GM19438 (cell line): ENCODE results near the gene PIGS.

Experiments
- ATAC-seq: cut with Tn5 transposase; IDR thresholded peaks from one replicate; pipeline ENCODE4 v1.9.1; 2021; ENCODE audit warnings: low read depth; ENCODE audit not compliant: unreplicated experiment

Gene PIGS

GRCh38 chr17:28511858-28512461 is 59.4 kb downstream of the PIGS start:
- no peak for ATAC-seq

- no peak for ATAC-seq
These were observed 61.5 kb downstream of the PIGS start for GRCh38 chr17:28509789-28510188.

- ATAC-seq, result no peak
These were observed 63.1 kb downstream of the PIGS start for GRCh38 chr17:28508211-28508724.

GRCh38 chr17:28507567-28508203 is 63.6 kb downstream of the PIGS start:
- ATAC-seq, result no peak

GRCh38 chr17:28506763-28507487 is 64.4 kb downstream of the PIGS start:
- ATAC-seq, result no peak

- no peak for ATAC-seq
These were observed 65.2 kb downstream of the PIGS start, which contains the start of gene FOXN1 for GRCh38 chr17:28505986-28506665. Gene FOXN1, plus strand, starts transcription at chr17:28506348. Its CDS starts 17,622 bp downstream, at chr17:28523970.

- no peak for ATAC-seq
These were observed 67.9 kb downstream of the PIGS start for GRCh38 chr17:28503420-28503819.
